Fibroblast of villous mesenchyme (primary cell): Measurements from ENCODE around the gene PITX3. TPM values are rescaled to one million over a fixed set of nuclear protein-coding genes. Genes with fewer than 3 reads are reported as not detected.

Experiments used
- DNase-seq: peaks from one replicate; pipeline ENCODE4 v3.0.0-alpha.2; 2010; ENCODE audit warnings: low read depth
- H3K4me3 ChIP-seq: 2 replicates; pipeline ENCODE4 v1.5.1; 2011; ENCODE audit warnings: low read depth, mild to moderate bottlenecking, low read length
- CTCF ChIP-seq: IDR thresholded peaks from 2 replicates; pipeline ENCODE4 v1.5.1; 2012; ENCODE audit warnings: low read depth, mild to moderate bottlenecking, low read length; ENCODE audit not compliant: insufficient read depth
- total RNA-seq: library from RNA; depleted of rRNA; stranded (reverse); fragments of >200 nt; gene quantifications from 2 replicates; pipeline ENCODE4 v1.2.3, GENCODE V29; 2012

Gene PITX3
- total RNA-seq, 1 donor: not detected

GRCh38 chr10:102230264-102230860, 10.9 kb downstream of the PITX3 start:
- no peak for TF ChIP-seq CTCF
- DNase-seq: peak; percentile 49
- H3K4me3 ChIP-seq: peak overlapping the region; percentile 53

DNA sequence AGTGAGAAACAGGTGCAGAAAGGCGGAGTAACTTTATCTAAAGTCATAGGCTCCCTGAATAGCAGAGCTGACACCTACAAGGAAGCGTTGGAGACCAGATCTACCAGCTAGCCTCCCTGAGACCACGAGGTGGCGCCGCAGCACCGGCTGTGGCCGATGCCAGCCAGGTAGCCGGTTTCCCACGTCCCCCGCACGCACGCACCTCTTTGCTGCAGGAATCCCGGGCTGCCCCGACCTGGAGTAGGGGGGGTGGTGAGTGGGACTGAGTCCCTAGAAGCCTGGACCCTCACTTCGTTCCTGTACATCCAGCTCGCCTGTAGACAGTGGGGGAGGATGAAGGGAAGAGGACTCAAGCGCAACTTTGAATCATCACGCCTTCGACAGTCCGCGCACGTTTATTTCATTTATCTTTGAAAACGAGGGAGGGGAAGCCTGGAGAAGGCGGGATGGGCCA, 11.5 kb downstream of the PITX3 start:
- DNase-seq: peak; percentile 74
- H3K4me3 ChIP-seq: peak overlapping the region; percentile 53
- peak; percentile 97 for TF ChIP-seq CTCF

DNA sequence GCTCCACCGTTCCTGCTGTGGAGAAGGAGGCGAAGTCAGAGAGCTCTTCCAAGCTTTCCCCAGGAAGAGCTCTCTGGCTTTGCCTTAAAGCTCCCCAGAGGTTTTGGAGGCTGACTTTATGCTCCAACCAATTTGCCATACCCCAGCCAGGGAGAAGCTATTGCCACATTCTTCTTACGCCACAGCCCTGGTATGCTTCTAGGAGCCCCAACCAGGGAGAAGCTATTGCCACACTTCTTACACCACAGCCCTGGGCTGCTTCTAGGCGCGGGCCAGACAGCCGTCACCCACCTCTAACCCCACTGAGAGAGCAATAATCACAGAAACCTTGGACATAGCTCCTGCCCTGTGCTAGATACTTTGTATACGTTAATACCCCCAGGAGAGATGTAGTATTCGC, 14.3 kb downstream of the PITX3 start:
- no peak overlapping the region for H3K4me3 ChIP-seq
- DNase-seq: peak; percentile 95
- TF ChIP-seq CTCF: no peak

- no peak for TF ChIP-seq CTCF
- no peak for DNase-seq
- H3K4me3 ChIP-seq: peak overlapping the region; percentile 38
Observed at GRCh38 chr10:102226542-102226870, 14.8 kb downstream of the PITX3 start.

DNA sequence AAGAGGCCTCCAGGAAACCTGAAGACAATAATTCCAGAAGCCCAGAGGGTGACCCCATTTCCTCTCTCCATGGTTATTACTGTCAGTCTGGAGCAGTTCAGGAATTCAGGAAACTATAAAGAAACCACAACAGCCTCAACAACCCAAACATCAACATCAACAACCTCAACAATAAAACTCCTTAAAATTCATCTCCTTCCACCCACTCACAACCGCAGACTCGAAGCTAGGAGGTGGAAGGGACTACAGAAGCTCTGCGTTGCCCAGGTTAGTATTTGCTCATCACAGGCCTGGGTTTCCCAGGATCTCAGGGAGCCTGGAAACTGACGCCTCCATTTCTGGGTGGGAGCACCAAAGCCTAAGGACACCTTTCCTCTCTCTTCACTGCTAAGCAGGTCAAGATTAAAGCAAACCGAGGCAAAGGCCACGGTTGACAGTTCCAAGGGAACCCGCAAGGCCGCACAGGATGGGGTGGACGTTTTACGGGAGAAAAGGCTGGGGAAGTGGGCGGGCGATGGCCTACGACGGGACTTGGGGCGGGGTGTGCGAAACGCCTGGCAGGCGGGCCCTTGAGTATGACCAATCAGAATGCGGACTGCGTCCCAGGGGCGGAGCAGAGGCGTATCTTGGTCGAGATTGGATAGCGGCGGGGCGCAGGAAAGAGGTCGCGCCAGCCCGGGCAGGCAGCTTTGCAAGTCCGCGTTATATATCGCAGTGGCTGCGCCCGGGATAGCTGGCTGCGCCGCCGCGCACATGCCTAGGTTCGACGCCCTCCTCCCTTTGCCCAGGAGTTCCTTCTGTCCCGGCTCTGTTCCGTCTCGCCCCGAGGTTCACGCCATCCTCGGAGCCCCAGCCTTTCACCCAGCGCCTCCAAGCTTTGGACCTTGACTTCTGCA, 15.4 kb downstream of the PITX3 start, which contains the start of gene ELOVL3:
Gene ELOVL3, plus strand, starts transcription at position 654 of the 896 bp plus-strand sequence. CDS start 250 bp downstream, outside the sequence.
- no peak for TF ChIP-seq CTCF
- DNase-seq: peak; percentile 96
- peak within 1 kb of the TSS; percentile 43 for H3K4me3 ChIP-seq

DNA sequence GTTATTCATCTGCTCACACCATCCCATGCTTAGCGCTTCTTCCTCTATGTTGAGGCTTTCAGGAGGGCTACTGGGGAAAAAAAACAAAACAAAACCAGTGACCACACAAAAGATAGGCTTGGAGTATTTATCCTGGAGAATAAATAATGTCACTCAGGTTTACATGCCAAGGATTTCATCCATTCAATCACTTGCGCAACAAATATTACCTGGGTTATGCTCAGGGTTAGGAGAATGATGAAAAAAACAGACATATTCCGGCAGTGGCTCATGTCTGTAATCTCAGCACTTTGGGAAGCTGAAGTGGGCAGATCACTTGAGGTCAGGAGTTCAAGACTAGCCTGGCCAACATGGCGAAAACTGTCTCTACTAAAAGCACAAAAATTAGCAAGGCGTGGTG, 18.5 kb downstream of the PITX3 start:
- H3K4me3 ChIP-seq: no peak overlapping the region
- no peak for DNase-seq
- no peak for TF ChIP-seq CTCF
